Measurements from ENCODE around the gene HRG.

GRCh38 chr3:186724911-186725310 lies 59.1 kb downstream of the HRG start:
- TF ChIP-seq EZH2 (IDR thresholded peaks at IDR 0.05; ENCODE audit: borderline replicate concordance, low read length), result no peak
- TF ChIP-seq, protein P1, sequence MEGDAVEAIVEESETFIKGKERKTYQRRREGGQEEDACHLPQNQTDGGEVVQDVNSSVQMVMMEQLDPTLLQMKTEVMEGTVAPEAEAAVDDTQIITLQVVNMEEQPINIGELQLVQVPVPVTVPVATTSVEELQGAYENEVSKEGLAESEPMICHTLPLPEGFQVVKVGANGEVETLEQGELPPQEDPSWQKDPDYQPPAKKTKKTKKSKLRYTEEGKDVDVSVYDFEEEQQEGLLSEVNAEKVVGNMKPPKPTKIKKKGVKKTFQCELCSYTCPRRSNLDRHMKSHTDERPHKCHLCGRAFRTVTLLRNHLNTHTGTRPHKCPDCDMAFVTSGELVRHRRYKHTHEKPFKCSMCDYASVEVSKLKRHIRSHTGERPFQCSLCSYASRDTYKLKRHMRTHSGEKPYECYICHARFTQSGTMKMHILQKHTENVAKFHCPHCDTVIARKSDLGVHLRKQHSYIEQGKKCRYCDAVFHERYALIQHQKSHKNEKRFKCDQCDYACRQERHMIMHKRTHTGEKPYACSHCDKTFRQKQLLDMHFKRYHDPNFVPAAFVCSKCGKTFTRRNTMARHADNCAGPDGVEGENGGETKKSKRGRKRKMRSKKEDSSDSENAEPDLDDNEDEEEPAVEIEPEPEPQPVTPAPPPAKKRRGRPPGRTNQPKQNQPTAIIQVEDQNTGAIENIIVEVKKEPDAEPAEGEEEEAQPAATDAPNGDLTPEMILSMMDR (IDR thresholded peaks at IDR 0.05; ENCODE audit: low read length), result no peak
